ENCODE measurements around the gene SCARF1. TPM values are rescaled to one million over a fixed set of nuclear protein-coding genes. Genes with fewer than 3 reads are reported as not detected.

SCARF1 gene
- total RNA-seq, 1 experiment from 2014 or later, result 2.2 TPM

DNA sequence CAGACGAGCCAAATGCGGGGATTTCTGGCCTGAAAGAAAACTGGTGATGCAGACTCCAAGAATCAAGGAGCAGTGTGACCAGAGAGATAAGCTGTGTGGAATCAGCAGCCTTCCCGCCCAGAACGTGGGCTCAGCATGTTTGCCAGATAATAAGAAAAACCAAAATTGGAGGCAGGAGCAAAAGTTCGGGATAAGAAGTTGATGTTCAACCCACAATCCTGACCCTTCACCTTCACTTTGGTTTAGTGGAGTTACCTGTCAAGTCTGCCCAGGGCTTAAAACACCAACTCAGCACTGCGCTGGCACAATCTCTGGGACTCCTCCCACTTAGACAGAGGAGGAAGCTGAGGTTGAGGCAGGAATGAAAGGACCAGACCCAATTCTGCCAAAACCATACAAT is 20.0 kb downstream of the SCARF1 start:
- Histone ChIP-seq H3K4me1 (replicated peaks; ENCODE audit: insufficient read depth) (peaks cover 8% of the 10 kb centered on the region; the same call in 1 of the 2 replicates), H3K9me2 (ENCODE audit: insufficient read depth) (no peaks in the 10 kb centered on the region), H3K27me3 (ENCODE audit: insufficient read depth, low read depth) (no peaks in the 10 kb centered on the region), H3K4me2 (no peak overlapping the region), H3K27ac (no peak overlapping the region), H3K9me3 (ENCODE audit: insufficient read depth, low read depth) (no peaks in the 10 kb centered on the region), H3K36me3 (ENCODE audit: low read depth) (no peaks in the 10 kb centered on the region), H2AFZ (no peak overlapping the region), H4K20me1 (ENCODE audit: insufficient read depth) (no peaks in the 10 kb centered on the region), H3K4me3 (no peak overlapping the region), H3K79me2 (ENCODE audit: low read depth) (no peaks in the 10 kb centered on the region), H3F3A (ENCODE audit: insufficient read depth, low read depth) (peaks cover 18% of the 10 kb centered on the region)
- no peak for DNase-seq
- intact Hi-C loops (cut with micrococcal nuclease; ENCODE audit: unreplicated experiment), result loop anchor here (5.0 kb wide), 1 partner anchor 348 kb away; the partner anchor contains the start of gene TRARG1
- no TSS peak for BruUV-seq (replicated peaks)
- ChIA-PET POLR2A (ENCODE audit: unreplicated experiment) (no interaction called here), CTCF (interaction anchor here (0.6 kb wide), 2 partner anchors 37 to 471 kb away, joined by 3 read pairs; no protein-coding TSS in a partner anchor)
- no peak for TF ChIP-seq EZH2 (IDR thresholded peaks at IDR 0.05; ENCODE audit: low read depth)
- TF ChIP-seq, protein P1, sequence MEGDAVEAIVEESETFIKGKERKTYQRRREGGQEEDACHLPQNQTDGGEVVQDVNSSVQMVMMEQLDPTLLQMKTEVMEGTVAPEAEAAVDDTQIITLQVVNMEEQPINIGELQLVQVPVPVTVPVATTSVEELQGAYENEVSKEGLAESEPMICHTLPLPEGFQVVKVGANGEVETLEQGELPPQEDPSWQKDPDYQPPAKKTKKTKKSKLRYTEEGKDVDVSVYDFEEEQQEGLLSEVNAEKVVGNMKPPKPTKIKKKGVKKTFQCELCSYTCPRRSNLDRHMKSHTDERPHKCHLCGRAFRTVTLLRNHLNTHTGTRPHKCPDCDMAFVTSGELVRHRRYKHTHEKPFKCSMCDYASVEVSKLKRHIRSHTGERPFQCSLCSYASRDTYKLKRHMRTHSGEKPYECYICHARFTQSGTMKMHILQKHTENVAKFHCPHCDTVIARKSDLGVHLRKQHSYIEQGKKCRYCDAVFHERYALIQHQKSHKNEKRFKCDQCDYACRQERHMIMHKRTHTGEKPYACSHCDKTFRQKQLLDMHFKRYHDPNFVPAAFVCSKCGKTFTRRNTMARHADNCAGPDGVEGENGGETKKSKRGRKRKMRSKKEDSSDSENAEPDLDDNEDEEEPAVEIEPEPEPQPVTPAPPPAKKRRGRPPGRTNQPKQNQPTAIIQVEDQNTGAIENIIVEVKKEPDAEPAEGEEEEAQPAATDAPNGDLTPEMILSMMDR (conservative IDR thresholded peaks at IDR 0.05), result no peak

DNA sequence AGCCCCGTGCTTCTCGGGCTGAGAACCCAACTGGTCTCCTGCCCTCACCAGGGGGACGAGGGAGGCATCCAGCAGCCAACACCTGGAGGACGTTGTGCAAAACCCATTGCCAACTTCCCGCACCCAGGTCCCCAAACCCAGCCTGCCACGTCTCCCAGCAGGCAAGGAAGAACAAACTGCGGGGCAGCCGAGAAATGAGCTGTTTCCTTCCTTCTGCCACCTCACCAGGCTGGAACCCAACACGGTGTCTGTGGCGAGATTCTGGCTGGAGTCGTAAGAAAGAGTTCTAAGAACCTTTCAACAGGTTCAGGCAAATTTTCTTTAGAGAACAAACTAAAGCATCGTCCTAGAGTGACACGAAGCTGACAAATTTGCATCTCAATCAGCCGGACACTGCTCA is 20.5 kb downstream of the SCARF1 start:
- Histone ChIP-seq H3K27ac (no peak overlapping the region), H3K4me2 (no peak overlapping the region), H3K27me3 (ENCODE audit: insufficient read depth, low read depth) (no peaks in the 10 kb centered on the region), H3F3A (ENCODE audit: insufficient read depth, low read depth) (peaks cover 12% of the 10 kb centered on the region; the same call in 1 of the 2 replicates), H3K4me3 (no peak overlapping the region), H3K79me2 (ENCODE audit: low read depth) (no peaks in the 10 kb centered on the region), H4K20me1 (ENCODE audit: insufficient read depth) (no peaks in the 10 kb centered on the region), H2AFZ (no peak overlapping the region), H3K4me1 (replicated peaks; ENCODE audit: insufficient read depth) (peaks cover 8% of the 10 kb centered on the region; the same call in 1 of the 2 replicates), H3K9me3 (ENCODE audit: insufficient read depth, low read depth) (no peaks in the 10 kb centered on the region), H3K9me2 (ENCODE audit: insufficient read depth) (no peaks in the 10 kb centered on the region), H3K36me3 (ENCODE audit: low read depth) (no peaks in the 10 kb centered on the region)
- CTCF ChIA-PET, result interaction anchor here (0.6 kb wide), 1 partner anchor 471 kb away, joined by 3 read pairs; no protein-coding TSS in a partner anchor
- intact Hi-C loops (cut with micrococcal nuclease; ENCODE audit: unreplicated experiment), result loop anchor here (5.0 kb wide), 1 partner anchor 348 kb away; the partner anchor contains the start of gene TRARG1
- TF ChIP-seq EZH2 (IDR thresholded peaks at IDR 0.05; ENCODE audit: low read depth), result no peak
- no TSS peak for BruUV-seq (replicated peaks)
- POLR2A ChIA-PET (ENCODE audit: unreplicated experiment), result interaction anchor here (0.5 kb wide), 1 partner anchor 44 kb away, joined by 14 read pairs; no protein-coding TSS in a partner anchor
- DNase-seq, result no peak

DNA sequence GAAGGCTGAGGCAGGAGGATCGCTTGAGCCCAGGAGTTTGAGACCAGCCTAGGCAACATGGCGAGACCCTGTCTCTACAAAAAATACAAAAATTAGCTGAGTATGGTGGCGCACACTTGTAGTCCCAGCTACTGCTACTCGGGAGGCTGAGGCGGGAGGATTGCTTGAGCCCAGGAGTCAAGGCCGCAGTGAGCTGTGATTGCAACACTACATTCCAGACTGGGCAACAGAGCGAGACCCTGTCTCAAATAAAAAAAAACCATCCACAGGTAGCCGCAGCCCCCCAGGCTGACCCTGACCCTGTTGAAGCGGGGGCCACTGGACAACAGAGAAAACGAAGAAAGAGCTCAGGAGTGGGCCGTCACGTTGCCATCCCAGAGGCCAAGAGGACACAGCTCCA is 20.9 kb downstream of the SCARF1 start:
- H4K20me1 ChIP-seq (ENCODE audit: insufficient read depth), result no peaks in the 10 kb centered on the region
- peaks cover 4% of the 10 kb centered on the region; the same call in 1 of the 2 replicates for H3K4me1 ChIP-seq (replicated peaks; ENCODE audit: insufficient read depth)
- H3K27ac ChIP-seq, result no peak overlapping the region
- peaks cover 12% of the 10 kb centered on the region; the same call in 1 of the 2 replicates for H3F3A ChIP-seq (ENCODE audit: insufficient read depth, low read depth)
- intact Hi-C loops (cut with micrococcal nuclease; ENCODE audit: unreplicated experiment), result loop anchor here (5.0 kb wide), 1 partner anchor 347 kb away; the partner anchor contains the start of gene TRARG1
- H3K4me2 ChIP-seq, result no peak overlapping the region
- H3K27me3 ChIP-seq (ENCODE audit: insufficient read depth, low read depth), result no peaks in the 10 kb centered on the region
- H3K36me3 ChIP-seq (ENCODE audit: low read depth), result no peaks in the 10 kb centered on the region
- ChIA-PET CTCF (no interaction called here), POLR2A (ENCODE audit: unreplicated experiment) (interaction anchor here (0.5 kb wide), 1 partner anchor 44 kb away, joined by 14 read pairs; no protein-coding TSS in a partner anchor)
- H3K79me2 ChIP-seq (ENCODE audit: low read depth), result no peaks in the 10 kb centered on the region
- DNase-seq, result no peak
- no TSS peak for BruUV-seq (replicated peaks)
- H3K9me3 ChIP-seq (ENCODE audit: insufficient read depth, low read depth), result no peaks in the 10 kb centered on the region
- no peaks in the 10 kb centered on the region for H3K9me2 ChIP-seq (ENCODE audit: insufficient read depth)
- TF ChIP-seq EZH2 (IDR thresholded peaks at IDR 0.05; ENCODE audit: low read depth), result no peak
- TF ChIP-seq, protein P1 (conservative IDR thresholded peaks at IDR 0.05), result no peak
- H3K4me3 ChIP-seq, result no peak overlapping the region
- H2AFZ ChIP-seq, result no peak overlapping the region
